Panc1 (cell line): ENCODE measurements around the gene USP33.

ENCODE experiments used
- CTCF ChIP-seq: fragments of 450-650 bp; IDR thresholded peaks from 2 replicates; pipeline ENCODE4 v1.5.1; 2017; ENCODE audit warnings: mild to moderate bottlenecking
- POLR2AphosphoS5 ChIP-seq: IDR thresholded peaks from 2 replicates; pipeline ENCODE4 v1.6.1; 2012; ENCODE audit warnings: mild to moderate bottlenecking, low read depth, low read length, moderate library complexity

- no peak for TF ChIP-seq CTCF
- no peak for TF ChIP-seq POLR2AphosphoS5
Measured at GRCh38 chr1:77678660-77679610, 80.7 kb downstream of the USP33 start.
